Activated CD8-positive, alpha-beta T cell treated with anti-CD3 and anti-CD28 coated beads for 36 hours (primary cell): Measurements from ENCODE around the gene TNS3. TPM values are rescaled to one million over a fixed set of nuclear protein-coding genes. Genes with fewer than 3 reads are reported as not detected.

Experiments used
- ATAC-seq: fragments of 200-7000 bp; cut with Tn5 transposase; one replicate; pipeline ENCODE4 v1.10.0; 2021; ENCODE audit warnings: mild to moderate bottlenecking, moderate library complexity
- CTCF ChIA-PET: fragments of 350-600 bp; sonication (Branson Sonifier 250); formaldehyde crosslinking; loops from one replicate; lab custom pipeline; 2021; ENCODE audit warnings: antibody characterized with exemption; lab: Charles Lee
- POLR2A ChIA-PET: fragments of 350-600 bp; sonication (Branson Sonifier 250); formaldehyde crosslinking; loops from one replicate; lab custom pipeline; 2021; ENCODE audit warnings: antibody characterized with exemption; lab: Charles Lee
- DNase-seq: peaks from one replicate; pipeline ENCODE4 v3.0.0-alpha.2; 2020
- H3K27ac Mint-ChIP-seq: one replicate; pipeline ENCODE4 v1.8.0; 2021; ENCODE audit warnings: mild to moderate bottlenecking, mixed read lengths
- H3K27me3 Mint-ChIP-seq: one replicate; pipeline ENCODE4 v1.8.0; 2021; ENCODE audit warnings: mixed read lengths
- H3K36me3 Mint-ChIP-seq: one replicate; pipeline ENCODE4 v1.8.0; 2021; ENCODE audit warnings: low read depth, mixed read lengths
- H3K4me1 Mint-ChIP-seq: one replicate; pipeline ENCODE4 v1.8.0; 2021; ENCODE audit warnings: low read depth, mixed read lengths
- H3K4me3 Mint-ChIP-seq: one replicate; pipeline ENCODE4 v1.8.0; 2021; ENCODE audit warnings: mild to moderate bottlenecking, moderate library complexity, mixed read lengths
- H3K9me3 Mint-ChIP-seq: one replicate; pipeline ENCODE4 v1.8.0; 2021; ENCODE audit warnings: mixed read lengths
- CTCF ChIP-seq: fragments of 200-600 bp; IDR thresholded peaks from one replicate; pipeline ENCODE4 v1.8.0; 2022; ENCODE audit warnings: antibody characterized with exemption, mild to moderate bottlenecking
- intact Hi-C: fragments of 100-400 bp; cut with micrococcal nuclease; formaldehyde crosslinking; loops from one replicate; pipeline ENCODE4 v1.10.0; 2022
- total RNA-seq, 2 experiments: library from RNA; stranded (reverse); gene quantifications; one replicate each; pipeline ENCODE4 v1.2.3, GENCODE V29; 2021

The TNS3 gene
- total RNA-seq, 2 experiments from 2014 or later = 0.04 to 0.16 TPM

- no peaks in the 10 kb centered on the region for H3K36me3 Mint-ChIP-seq
- ChIA-PET CTCF (no interaction called here), POLR2A (no interaction called here)
- H3K4me1 Mint-ChIP-seq = no peaks in the 10 kb centered on the region
- DNase-seq = no peak
- H3K27ac Mint-ChIP-seq = no peak overlapping the region
- H3K9me3 Mint-ChIP-seq = no peaks in the 10 kb centered on the region
- intact Hi-C loops = no loop called here
- TF ChIP-seq CTCF = no peak
- H3K4me3 Mint-ChIP-seq = no peak overlapping the region
- peaks cover 2% of the 10 kb centered on the region for H3K27me3 Mint-ChIP-seq
- no peak for ATAC-seq
Measured at GRCh38 chr7:47352394-47352968, 229.4 kb downstream of the TNS3 start.

GRCh38 chr7:47351233-47352154 lies 230.4 kb downstream of the TNS3 start:
- CTCF ChIA-PET = no interaction called here
- ATAC-seq = no peak
- TF ChIP-seq CTCF = no peak

GRCh38 chr7:47350425-47350824 lies 231.5 kb downstream of the TNS3 start:
- Mint-ChIP-seq H3K36me3 (no peaks in the 10 kb centered on the region), H3K27me3 (peaks cover 2% of the 10 kb centered on the region), H3K4me1 (no peaks in the 10 kb centered on the region), H3K4me3 (no peak overlapping the region), H3K27ac (no peak overlapping the region), H3K9me3 (no peaks in the 10 kb centered on the region)
- TF ChIP-seq CTCF = no peak
- DNase-seq (no peak), ATAC-seq (no peak)
- intact Hi-C loops = no loop called here
- ChIA-PET POLR2A (no interaction called here), CTCF (no interaction called here)

More at GRCh38 chr7:47351233-47352154, 230.4 kb downstream of the TNS3 start:
- intact Hi-C loops = no loop called here
- Mint-ChIP-seq H3K4me1 (no peaks in the 10 kb centered on the region), H3K27me3 (peaks cover 2% of the 10 kb centered on the region), H3K9me3 (no peaks in the 10 kb centered on the region), H3K27ac (no peak overlapping the region), H3K36me3 (no peaks in the 10 kb centered on the region), H3K4me3 (no peak overlapping the region)
- no peak for DNase-seq
- POLR2A ChIA-PET = no interaction called here

GRCh38 chr7:47349401-47349800 lies 232.5 kb downstream of the TNS3 start:
- ChIA-PET POLR2A (no interaction called here), CTCF (no interaction called here)
- DNase-seq (no peak), ATAC-seq (no peak)
- H3K27ac Mint-ChIP-seq = no peak overlapping the region
- H3K9me3 Mint-ChIP-seq = no peaks in the 10 kb centered on the region
- TF ChIP-seq CTCF = no peak
- no peak overlapping the region for H3K4me3 Mint-ChIP-seq
- no peaks in the 10 kb centered on the region for H3K36me3 Mint-ChIP-seq
- H3K4me1 Mint-ChIP-seq = no peaks in the 10 kb centered on the region
- intact Hi-C loops = no loop called here
- H3K27me3 Mint-ChIP-seq = peaks cover 2% of the 10 kb centered on the region

- no peak for TF ChIP-seq CTCF
- H3K9me3 Mint-ChIP-seq = no peaks in the 10 kb centered on the region
- H3K27ac Mint-ChIP-seq = no peak overlapping the region
- peaks cover 2% of the 10 kb centered on the region for H3K27me3 Mint-ChIP-seq
- H3K4me3 Mint-ChIP-seq = no peak overlapping the region
- POLR2A ChIA-PET = no interaction called here
- intact Hi-C loops = no loop called here
- no peak for ATAC-seq
- no peaks in the 10 kb centered on the region for H3K4me1 Mint-ChIP-seq
- no peaks in the 10 kb centered on the region for H3K36me3 Mint-ChIP-seq
- no peak for DNase-seq
- CTCF ChIA-PET = no interaction called here
Measured at GRCh38 chr7:47347816-47348385, 234.0 kb downstream of the TNS3 start.
